RPMI7951 (cell line): ENCODE results near the gene RAP1GAP. TPM values are rescaled to one million over a fixed set of nuclear protein-coding genes. Genes with fewer than 3 reads are reported as not detected.

Experiments
- total RNA-seq: library from RNA; depleted of rRNA; stranded (reverse); fragments of >200 nt; shearing (Covaris generic); gene quantifications from 2 replicates; pipeline ENCODE4 v1.2.3, GENCODE V29; 2014; rRNA removed

Gene RAP1GAP
- total RNA-seq, 1 experiment from 2014 or later, result 0.96 TPM

Other genes starting within 250 kb of the RAP1GAP start
- gene NBPF3, start 229.2 kb downstream of the RAP1GAP start, total RNA-seq, result 5.5 and 8.0 TPM in 2 replicates
- 1.3 and 3.4 TPM in 2 replicates for gene ALPL, start 159.9 kb downstream of the RAP1GAP start, total RNA-seq
- gene USP48, start 113.8 kb upstream of the RAP1GAP start, total RNA-seq, result 32.6 and 40.5 TPM in 2 replicates
- gene LDLRAD2, start 142.9 kb upstream of the RAP1GAP start, total RNA-seq, result not detected in 2 replicates